ENCODE results near the gene MYO1E. TPM values are rescaled to one million over a fixed set of nuclear protein-coding genes. Genes with fewer than 3 reads are reported as not detected.
A peak's percentile ranks its signal among the peaks of the same experiment; 100 is the strongest.
"Not testable (repeated sequence)": the region's sequence is repeated elsewhere in the genome, so short reads cannot be mapped to it uniquely, and the experiment has no call there.

Gene MYO1E
- polyA plus RNA-seq, 3 donors = 140 to 193 (median 176) TPM

- DNase-seq (ENCODE audit: extremely low read depth in 1 of 11, low read depth in 9 of 11, low spot score in 4 of 11) = no peak
These were observed 24.0 kb upstream of the MYO1E start for GRCh38 chr15:59396679-59397078.

- no peak for DNase-seq (ENCODE audit: extremely low read depth in 1 of 11, low read depth in 9 of 11, low spot score in 4 of 11)
These were observed 23.5 kb upstream of the MYO1E start for GRCh38 chr15:59396211-59396610.

- no peak for DNase-seq (ENCODE audit: extremely low read depth in 1 of 11, low read depth in 9 of 11, low spot score in 4 of 11)
These were observed 21.5 kb upstream of the MYO1E start for GRCh38 chr15:59394166-59394661.

- DNase-seq (ENCODE audit: extremely low read depth in 1 of 11, low read depth in 9 of 11, low spot score in 4 of 11) = no peak
These were observed 19.6 kb upstream of the MYO1E start for GRCh38 chr15:59392299-59392698.

GRCh38 chr15:59388670-59389069 lies 16.0 kb upstream of the MYO1E start:
- DNase-seq (ENCODE audit: extremely low read depth in 1 of 11, low read depth in 9 of 11, low spot score in 4 of 11) = no peak

- DNase-seq (ENCODE audit: extremely low read depth in 1 of 11, low read depth in 9 of 11, low spot score in 4 of 11) = not testable (repeated sequence)
These were observed 14.7 kb upstream of the MYO1E start for GRCh38 chr15:59387196-59387878.

- no peak for DNase-seq (ENCODE audit: extremely low read depth in 1 of 11, low read depth in 9 of 11, low spot score in 4 of 11)
These were observed 12.5 kb upstream of the MYO1E start for GRCh38 chr15:59385171-59385570.

GRCh38 chr15:59384507-59384906 lies 11.8 kb upstream of the MYO1E start:
- DNase-seq (ENCODE audit: extremely low read depth in 1 of 11, low read depth in 9 of 11, low spot score in 4 of 11) = no peak

- DNase-seq (ENCODE audit: extremely low read depth in 1 of 11, low read depth in 9 of 11, low spot score in 4 of 11) = no peak
These were observed 8.4 kb upstream of the MYO1E start for GRCh38 chr15:59380902-59381610.

GRCh38 chr15:59379531-59379930 lies 6.9 kb upstream of the MYO1E start:
- DNase-seq (ENCODE audit: extremely low read depth in 1 of 11, low read depth in 9 of 11, low spot score in 4 of 11) = no peak

- DNase-seq (ENCODE audit: extremely low read depth in 1 of 11, low read depth in 9 of 11, low spot score in 4 of 11) = no peak
These were observed 6.2 kb upstream of the MYO1E start for GRCh38 chr15:59378855-59379254.

GRCh38 chr15:59377924-59378323 lies 5.3 kb upstream of the MYO1E start:
- DNase-seq (ENCODE audit: extremely low read depth in 1 of 11, low read depth in 9 of 11, low spot score in 4 of 11) = no peak

- DNase-seq (ENCODE audit: extremely low read depth in 1 of 11, low read depth in 9 of 11, low spot score in 4 of 11) = no peak
These were observed 4.1 kb upstream of the MYO1E start for GRCh38 chr15:59376733-59377132.

- peak in 1 of 11 donors; percentile 6 for DNase-seq (ENCODE audit: extremely low read depth in 1 of 11, low read depth in 9 of 11, low spot score in 4 of 11)
These were observed 544 bp upstream of the MYO1E start for GRCh38 chr15:59373215-59373614.

GRCh38 chr15:59371458-59372351 lies 966 bp downstream of the MYO1E start:
- DNase-seq (ENCODE audit: extremely low read depth in 1 of 11, low read depth in 9 of 11, low spot score in 4 of 11) = peak in 5 of 11 donors; percentile 13 to 32 (median 23)

- no peak for DNase-seq (ENCODE audit: extremely low read depth in 1 of 11, low read depth in 9 of 11, low spot score in 4 of 11)
These were observed 3.1 kb downstream of the MYO1E start for GRCh38 chr15:59369597-59369996.

- no peak for DNase-seq (ENCODE audit: extremely low read depth in 1 of 11, low read depth in 9 of 11, low spot score in 4 of 11)
These were observed 5.6 kb downstream of the MYO1E start for GRCh38 chr15:59367022-59367451.

GRCh38 chr15:59366333-59367021 lies 6.2 kb downstream of the MYO1E start:
- no peak for DNase-seq (ENCODE audit: extremely low read depth in 1 of 11, low read depth in 9 of 11, low spot score in 4 of 11)

GRCh38 chr15:59364248-59364647 lies 8.4 kb downstream of the MYO1E start:
- no peak for DNase-seq (ENCODE audit: extremely low read depth in 1 of 11, low read depth in 9 of 11, low spot score in 4 of 11)

Data from renal cortex interstitium (tissue), 11 donors.